Raji (cell line): ENCODE measurements around the gene GGPS1.
A peak's percentile ranks its signal among the peaks of the same experiment; 100 is the strongest.

Experiments used
- POLR2A ChIP-seq: IDR thresholded peaks from 2 replicates; pipeline ENCODE4 v1.6.1; 2011; ENCODE audit warnings: low read depth, low read length, control low read depth; ENCODE audit not compliant: insufficient read depth

The GGPS1 gene

GRCh38 chr1:235326719-235327558 is 1.4 kb upstream of the GGPS1 start:
- TF ChIP-seq POLR2A = 0 out of 2 replicates have a peak, but pooled peaks have one; percentile 12

GRCh38 chr1:235327559-235328270 is 655 bp upstream of the GGPS1 start, which contains the start of gene ARID4B:
TSS of gene ARID4B (minus strand) at chr1:235328179. CDS start at chr1:235326919, 1,260 bp downstream.
- peak; percentile 67 for TF ChIP-seq POLR2A

- TF ChIP-seq POLR2A = no peak
Observed at GRCh38 chr1:235329139-235329902, 951 bp downstream of the GGPS1 start.

- no peak for TF ChIP-seq POLR2A
Observed at GRCh38 chr1:235330918-235331285, 2.5 kb downstream of the GGPS1 start.

GRCh38 chr1:235331401-235331800 is 3.0 kb downstream of the GGPS1 start:
- no peak for TF ChIP-seq POLR2A

- no peak for TF ChIP-seq POLR2A
Observed at GRCh38 chr1:235336903-235337302, 8.5 kb downstream of the GGPS1 start.

GRCh38 chr1:235339746-235340145 is 11.4 kb downstream of the GGPS1 start:
- TF ChIP-seq POLR2A = no peak

GRCh38 chr1:235341334-235341733 is 13.0 kb downstream of the GGPS1 start:
- no peak for TF ChIP-seq POLR2A

GRCh38 chr1:235342039-235342438 is 13.7 kb downstream of the GGPS1 start:
- no peak for TF ChIP-seq POLR2A

- no peak for TF ChIP-seq POLR2A
Observed at GRCh38 chr1:235342471-235342870, 14.1 kb downstream of the GGPS1 start.

- no peak for TF ChIP-seq POLR2A
Observed at GRCh38 chr1:235343726-235344125, 15.4 kb downstream of the GGPS1 start.

- TF ChIP-seq POLR2A = no peak
Observed at GRCh38 chr1:235351441-235351840, 23.1 kb downstream of the GGPS1 start.

- no peak for TF ChIP-seq POLR2A
Observed at GRCh38 chr1:235351898-235352297, 23.5 kb downstream of the GGPS1 start.

GRCh38 chr1:235357485-235358373 is 29.4 kb downstream of the GGPS1 start:
- no peak for TF ChIP-seq POLR2A

GRCh38 chr1:235358899-235359298 is 30.5 kb downstream of the GGPS1 start:
- TF ChIP-seq POLR2A = no peak

GRCh38 chr1:235366286-235366685 is 37.9 kb downstream of the GGPS1 start:
- TF ChIP-seq POLR2A = no peak
